GM03348 (cell line): Measurements from ENCODE around the gene GLTP.

Experiments used
- DNase-seq: peaks from one replicate; pipeline ENCODE4 v3.0.0; 2012; ENCODE audit warnings: low spot score

The GLTP gene

DNA sequence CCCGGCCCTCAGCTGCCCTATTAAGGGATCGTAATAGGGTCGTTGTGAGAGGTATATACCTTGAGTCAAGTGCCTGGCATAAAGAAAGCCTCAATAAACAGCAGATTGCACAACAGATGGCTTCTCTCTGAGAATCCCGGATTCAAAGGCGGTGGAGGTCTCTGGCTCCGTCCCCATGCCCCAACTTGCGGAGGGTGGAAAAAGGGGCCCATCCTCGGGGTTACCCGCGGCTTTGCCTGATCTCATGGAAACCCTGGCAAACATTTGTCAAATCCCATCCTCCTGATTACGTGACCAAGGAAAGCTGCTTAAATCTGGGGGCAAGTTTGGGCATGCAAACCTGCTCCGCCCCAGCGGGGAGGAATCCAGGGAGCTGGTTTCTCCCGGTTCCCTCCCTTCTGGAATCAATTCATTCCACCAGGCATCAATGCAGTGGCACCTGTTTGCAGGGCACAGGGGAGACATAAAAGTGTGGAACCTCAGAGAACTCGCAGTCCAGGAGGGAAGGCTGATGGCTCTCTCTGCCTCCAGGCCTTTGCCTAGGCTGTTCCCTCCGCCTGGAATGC lies 59.4 kb downstream of the GLTP start:
- no peak for DNase-seq

- DNase-seq, result peak; percentile 86
Observed at GRCh38 chr12:109818905-109819500, 61.3 kb downstream of the GLTP start.

DNA sequence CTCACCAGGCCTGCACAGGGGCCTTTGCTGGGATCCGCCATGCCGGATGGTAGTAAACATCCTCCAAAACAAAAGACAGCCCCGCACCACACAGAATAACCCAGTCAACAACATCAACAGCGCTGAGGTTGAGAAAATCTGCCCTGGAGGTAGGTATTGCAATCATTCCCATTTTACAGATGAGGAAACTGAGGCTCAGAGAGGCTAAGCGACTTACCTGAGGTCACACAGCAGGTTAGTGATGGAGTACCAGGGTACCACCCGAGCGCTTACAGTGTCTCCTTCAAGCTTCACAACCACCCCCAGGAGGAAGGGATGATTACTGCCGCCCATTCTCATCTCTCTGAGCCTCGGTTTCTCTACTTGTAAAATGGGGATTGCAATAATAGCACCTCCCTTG lies 62.1 kb downstream of the GLTP start:
- no peak for DNase-seq

GRCh38 chr12:109817627-109818231 lies 62.6 kb downstream of the GLTP start:
- DNase-seq, result no peak

DNA sequence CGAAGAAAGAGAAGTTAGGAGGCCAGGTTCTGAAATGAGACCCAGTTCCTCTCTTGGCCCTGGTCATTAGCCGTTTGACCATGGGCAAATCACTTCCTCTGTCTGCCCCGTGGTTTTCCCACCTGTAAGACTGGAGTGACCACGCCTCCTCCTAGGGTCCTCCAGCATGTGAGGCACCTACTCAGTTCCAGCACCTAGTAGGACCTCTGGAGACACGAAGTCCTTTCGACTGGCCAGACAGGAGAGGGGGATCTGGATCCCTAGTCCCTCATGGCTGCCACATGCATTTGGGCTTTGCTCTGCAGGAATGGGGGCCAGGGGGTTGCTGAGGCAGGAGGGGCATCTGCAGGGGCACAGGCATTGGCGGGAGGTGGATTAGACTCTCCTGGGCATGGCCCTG lies 63.5 kb downstream of the GLTP start:
- DNase-seq, result no peak

DNA sequence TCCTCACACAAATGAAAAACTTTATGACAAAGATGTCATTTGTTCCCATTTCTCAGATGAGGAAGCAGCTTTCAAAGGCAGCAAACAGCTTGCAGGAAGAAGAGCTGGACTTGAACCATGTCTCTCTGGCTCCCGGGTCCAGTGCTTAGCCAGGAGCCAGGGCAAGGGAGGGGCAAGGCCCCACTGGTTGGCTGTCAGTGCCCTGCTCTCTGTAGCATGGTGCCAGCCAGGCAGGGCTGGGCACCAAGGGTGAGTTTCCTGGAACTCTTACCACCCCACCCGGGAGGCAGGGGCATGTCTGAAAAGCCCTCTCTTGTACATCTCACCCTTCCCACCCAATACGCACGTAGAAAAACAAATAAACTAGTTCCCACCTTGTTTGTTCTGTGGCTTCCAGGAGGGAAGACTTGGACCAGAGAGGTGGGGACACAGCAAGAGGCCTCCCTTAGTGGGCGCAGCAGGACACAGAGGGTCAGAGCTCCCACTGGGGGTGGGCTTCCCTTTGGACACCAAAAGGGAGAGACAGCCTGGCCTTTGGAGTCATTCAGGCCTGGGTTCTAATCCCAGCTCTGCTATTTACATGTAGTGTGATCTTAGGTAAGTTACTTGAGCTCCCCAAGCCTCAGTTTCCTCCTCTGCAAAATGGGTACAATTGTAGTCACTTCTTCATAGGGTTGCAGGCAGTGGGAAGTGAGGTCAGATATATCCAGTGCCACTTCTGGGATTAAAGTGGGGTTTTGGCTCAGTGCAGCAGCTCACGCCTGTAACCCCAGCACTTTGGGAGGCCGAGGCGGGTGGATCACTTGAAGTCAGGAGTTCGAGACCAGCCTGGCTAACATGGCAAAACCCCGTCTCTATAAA lies 64.4 kb downstream of the GLTP start:
- no peak for DNase-seq

- DNase-seq, result no peak
Observed at GRCh38 chr12:109815225-109815624, 65.1 kb downstream of the GLTP start.

DNA sequence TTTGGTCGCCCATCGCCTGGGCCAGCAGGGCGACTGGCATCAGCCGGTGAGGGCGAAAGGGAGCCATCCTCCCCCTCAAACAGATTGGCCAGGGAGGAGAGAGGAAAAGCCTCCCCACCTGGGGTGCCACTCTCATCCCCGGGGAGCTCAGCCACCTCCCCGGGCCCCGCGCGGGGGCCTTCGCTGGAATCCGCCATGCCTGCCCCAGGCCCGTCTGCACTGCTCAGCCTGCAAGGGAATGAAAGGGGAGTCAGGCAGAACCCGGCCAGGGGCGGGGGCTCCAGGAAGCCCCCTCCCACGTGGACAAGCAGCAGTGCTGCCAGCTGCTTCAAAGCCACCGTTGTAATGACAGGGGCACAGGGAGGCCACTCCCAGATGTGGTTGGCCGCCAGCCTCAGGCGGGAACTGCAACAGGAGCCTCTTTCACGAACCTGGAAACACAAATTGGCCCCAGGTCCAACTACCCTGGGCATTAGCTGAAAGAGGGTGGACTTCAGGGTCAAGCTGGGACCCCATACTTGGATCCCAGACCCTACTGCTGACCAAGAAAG lies 65.7 kb downstream of the GLTP start:
- DNase-seq, result no peak

DNA sequence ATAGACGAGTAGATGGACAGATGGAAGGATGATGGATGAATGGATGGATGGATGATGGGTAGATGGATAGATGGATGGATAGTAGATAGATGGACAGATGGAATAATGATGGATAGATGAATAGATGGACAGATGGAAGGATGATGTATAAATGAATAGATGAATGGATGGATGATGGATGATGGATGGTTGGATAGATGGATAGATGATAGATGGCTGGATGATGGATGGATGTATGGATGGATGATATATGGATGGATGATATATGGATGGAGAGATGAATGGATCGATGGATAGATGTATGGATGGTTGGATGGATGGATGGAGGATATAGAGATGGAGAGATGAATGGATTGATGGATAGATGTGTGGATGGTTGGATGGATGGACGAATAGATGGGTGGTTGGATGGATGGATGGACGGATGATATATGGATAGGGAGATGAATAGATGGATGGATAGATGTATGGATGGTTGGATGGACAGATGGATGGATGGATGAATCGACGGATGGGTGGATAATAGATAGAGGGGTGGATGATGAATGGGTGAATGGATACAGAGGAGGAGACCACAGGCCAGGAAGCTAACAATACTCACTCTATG lies 66.4 kb downstream of the GLTP start:
- no peak for DNase-seq

DNA sequence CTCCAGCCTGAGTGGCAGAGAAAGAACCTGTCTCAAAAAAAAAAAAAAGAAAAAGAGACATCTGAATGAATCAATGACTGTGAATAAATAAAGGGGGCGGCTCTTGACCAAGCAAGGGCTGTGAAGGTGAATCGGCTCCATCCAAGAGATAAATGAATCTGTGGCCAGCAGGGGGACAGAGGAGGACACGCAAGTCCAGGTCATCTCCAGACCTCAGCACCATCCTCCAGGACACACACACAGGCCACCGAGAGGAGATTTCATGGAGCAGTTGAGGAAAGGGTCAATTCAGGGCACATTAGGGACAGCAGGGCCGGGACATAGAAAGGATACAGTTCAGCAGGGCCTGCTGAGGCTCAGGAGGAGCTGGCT lies 68.7 kb downstream of the GLTP start:
- DNase-seq, result no peak

GRCh38 chr12:109810954-109811623 lies 69.3 kb downstream of the GLTP start:
- DNase-seq, result no peak

DNA sequence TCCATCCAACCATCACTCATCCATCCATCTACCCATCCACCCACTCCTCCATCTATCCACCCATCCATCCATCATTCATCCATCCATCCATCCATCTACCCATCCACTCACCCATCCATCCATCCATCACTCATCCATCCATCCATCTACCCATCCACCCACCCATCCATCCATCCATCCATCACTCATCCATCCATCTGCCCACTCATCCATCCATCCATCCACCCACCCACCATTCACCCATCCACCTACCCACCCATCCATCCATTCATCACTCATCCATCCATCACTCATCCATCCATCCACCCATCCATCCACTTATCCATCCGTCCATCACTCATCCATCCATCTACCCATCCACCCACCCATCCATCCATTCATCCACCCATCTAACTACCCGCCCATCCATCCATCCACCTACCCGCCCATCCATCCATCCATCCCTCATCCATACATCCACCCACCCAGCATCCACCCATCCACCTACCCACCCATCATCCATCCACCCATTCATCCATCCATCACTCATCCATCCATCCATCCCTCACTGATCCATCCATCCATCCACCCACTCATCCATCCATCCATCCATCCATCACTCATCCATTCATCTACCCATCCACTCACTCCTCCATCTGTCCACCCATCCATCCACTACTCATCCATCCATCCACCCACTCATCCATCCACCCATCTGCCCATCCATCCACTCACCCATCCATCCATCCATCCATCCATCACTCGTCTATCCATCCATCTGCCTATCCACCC lies 71.3 kb downstream of the GLTP start:
- no peak for DNase-seq

DNA sequence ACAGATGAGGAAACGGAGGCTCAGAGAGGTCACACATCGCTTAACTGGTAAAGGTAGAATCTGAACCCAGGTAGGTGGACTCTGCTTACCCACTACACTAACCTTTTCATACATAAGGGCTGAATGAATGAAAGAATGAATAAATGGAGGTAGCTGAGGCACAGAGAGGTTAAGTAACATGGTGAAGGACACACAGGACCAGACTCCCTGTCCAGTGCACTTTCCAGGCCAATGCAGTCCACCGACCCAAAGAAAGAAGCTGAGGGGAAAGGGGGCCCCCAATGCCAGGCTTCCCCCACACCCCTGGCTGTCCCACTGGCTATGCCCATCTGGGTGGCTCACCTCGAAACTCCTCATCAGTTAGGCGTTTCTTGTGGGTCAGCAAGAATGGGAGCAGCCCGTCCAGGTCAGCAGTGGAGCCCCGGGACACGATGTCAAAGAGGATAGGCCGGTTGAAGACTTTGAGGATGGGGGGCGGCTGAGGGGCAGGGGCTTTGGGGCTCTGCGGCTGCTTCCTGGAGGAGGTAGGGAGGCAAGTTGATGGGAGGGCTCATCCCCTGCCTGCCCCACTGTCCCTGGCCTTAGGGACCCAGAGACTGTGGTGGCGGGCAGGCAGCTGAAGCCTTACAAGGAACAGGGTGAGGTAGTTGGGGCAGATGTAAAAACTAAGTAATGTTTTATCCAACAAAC lies 72.2 kb downstream of the GLTP start:
- DNase-seq, result no peak

DNA sequence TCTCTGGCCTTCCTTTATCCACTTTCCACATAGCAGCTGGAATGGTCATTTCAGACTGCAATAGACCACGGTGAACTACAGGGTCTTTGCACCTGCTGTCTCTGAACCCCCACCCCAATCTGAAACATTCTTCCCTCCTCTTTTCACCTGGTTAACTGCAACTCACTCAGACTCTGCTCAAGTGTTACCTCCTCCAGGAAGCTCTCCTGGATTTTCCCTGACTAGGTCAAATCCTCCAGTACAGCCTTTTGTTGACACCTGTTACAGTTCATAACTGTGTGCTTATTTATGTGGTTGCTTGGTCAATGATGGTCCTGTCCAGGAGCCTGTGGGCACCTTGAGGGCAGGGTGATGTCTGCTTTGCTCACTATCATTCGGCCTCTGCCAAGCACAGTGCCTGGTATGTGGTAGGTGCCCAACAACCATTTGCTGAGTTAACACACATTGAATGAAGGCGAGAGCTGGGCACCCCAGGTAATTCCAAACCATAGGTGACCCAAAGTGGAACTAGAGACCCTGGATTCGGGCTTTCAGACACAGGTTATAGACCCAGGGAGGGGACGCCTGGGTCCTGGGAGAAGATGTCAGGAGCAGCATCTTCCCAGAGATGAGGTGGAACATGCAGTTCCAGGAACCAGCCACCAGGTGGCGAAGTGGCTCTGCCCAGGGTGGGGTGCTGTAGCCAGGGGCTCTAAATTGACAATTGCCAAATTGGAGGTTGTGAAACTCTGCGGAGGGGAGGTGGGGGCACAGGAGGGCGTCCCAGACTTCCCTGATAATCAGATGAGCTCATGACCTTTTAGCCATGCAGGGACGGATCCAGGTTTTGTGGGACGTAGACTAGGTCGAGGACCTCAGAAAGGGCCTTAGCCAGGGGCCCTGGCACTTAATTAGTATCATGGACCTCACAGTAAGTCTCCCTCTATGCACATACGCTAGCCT lies 75.2 kb downstream of the GLTP start:
- peak; percentile 92 for DNase-seq

DNA sequence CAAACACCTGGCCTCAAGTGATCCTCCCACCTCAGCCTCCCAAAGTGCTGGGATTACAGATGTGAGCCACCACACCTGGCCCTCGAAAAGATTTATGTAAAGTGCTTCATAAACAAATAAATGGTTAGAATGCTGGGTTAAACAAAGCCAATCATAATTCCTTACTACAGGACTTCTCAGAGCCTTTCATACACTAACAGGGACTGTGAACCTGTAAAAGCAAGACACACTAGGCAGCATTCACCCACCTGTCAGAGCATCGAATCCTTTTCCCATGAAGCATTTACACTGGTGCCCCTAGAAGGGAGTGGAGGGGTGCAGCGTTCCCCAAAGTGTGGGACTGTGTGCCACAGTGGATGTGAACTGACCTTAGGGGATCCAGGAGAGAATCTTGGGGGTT lies 76.7 kb downstream of the GLTP start:
- DNase-seq, result no peak

GRCh38 chr12:109802828-109803227 lies 77.5 kb downstream of the GLTP start:
- no peak for DNase-seq
